Trophoblast cell (in vitro differentiated cells and primary cell): ENCODE measurements around the gene THAP2.

Experiments
- DNase-seq, 2 donors: peaks; one replicate each; pipeline ENCODE4 v3.0.0-alpha.2; 2016
- H2AFZ ChIP-seq: 2 replicates; pipeline ENCODE4 v1.6.1; 2013; ENCODE audit warnings: low read length, moderate library complexity, mild to moderate bottlenecking; ENCODE audit not compliant: insufficient read depth, poor library complexity
- H2AK5ac ChIP-seq: 2 replicates; pipeline ENCODE4 v1.6.1; 2013; ENCODE audit warnings: mild to moderate bottlenecking, low read length
- H2BK120ac ChIP-seq: 2 replicates; pipeline ENCODE4 v1.6.1; 2013; ENCODE audit warnings: low read length, mild to moderate bottlenecking, moderate library complexity; ENCODE audit not compliant: insufficient read depth, poor library complexity
- H2BK12ac ChIP-seq: 2 replicates; pipeline ENCODE4 v1.6.1; 2013; ENCODE audit warnings: mild to moderate bottlenecking, low read length, moderate library complexity
- H2BK5ac ChIP-seq: 2 replicates; pipeline ENCODE4 v1.6.1; 2013; ENCODE audit warnings: low read length, low read depth, moderate library complexity, mild to moderate bottlenecking; ENCODE audit not compliant: poor library complexity
- H3K14ac ChIP-seq: 2 replicates; pipeline ENCODE4 v1.6.1; 2013; ENCODE audit warnings: mild to moderate bottlenecking, low read length
- H3K18ac ChIP-seq: 2 replicates; pipeline ENCODE4 v1.6.1; 2013; ENCODE audit warnings: mild to moderate bottlenecking, low read length
- H3K23ac ChIP-seq: 2 replicates; pipeline ENCODE4 v1.6.1; 2013; ENCODE audit warnings: low read length
- H3K27ac ChIP-seq: 2 replicates; pipeline ENCODE4 v1.5.1; 2013; ENCODE audit warnings: low read depth, mild to moderate bottlenecking, inconsistent platforms, low read length, moderate library complexity
- H3K27me3 ChIP-seq: 2 replicates; pipeline ENCODE4 v1.6.1; 2013; ENCODE audit warnings: inconsistent platforms, mild to moderate bottlenecking, low read length, moderate library complexity; ENCODE audit not compliant: insufficient read depth
- H3K36me3 ChIP-seq, 2 experiments: 1 replicate in 1 of 2; 2 replicates in 1 of 2; pipeline ENCODE4 v1.6.1; 2013; ENCODE audit warnings: low read length in 2 of 2, mild to moderate bottlenecking in 2 of 2, moderate library complexity in 1 of 2; ENCODE audit not compliant: insufficient read depth in 2 of 2, control insufficient read depth in 1 of 2
- H3K4ac ChIP-seq: 2 replicates; pipeline ENCODE4 v1.6.1; 2013; ENCODE audit warnings: low read depth, mild to moderate bottlenecking, low read length, moderate library complexity
- H3K4me1 ChIP-seq, 2 experiments: 1 replicate in 1 of 2; 2 replicates in 1 of 2; pipeline ENCODE4 v1.6.1; 2013; ENCODE audit warnings: low read length in 2 of 2, mild to moderate bottlenecking in 2 of 2, moderate library complexity in 1 of 2; ENCODE audit not compliant: insufficient read depth in 2 of 2, control insufficient read depth in 1 of 2
- H3K4me2 ChIP-seq: 2 replicates; pipeline ENCODE4 v1.6.1; 2013; ENCODE audit warnings: inconsistent platforms, mild to moderate bottlenecking, low read length, moderate library complexity
- H3K4me3 ChIP-seq: 2 replicates; pipeline ENCODE4 v1.5.1; 2013; ENCODE audit warnings: mild to moderate bottlenecking, low read depth, low read length, inconsistent platforms
- H3K79me1 ChIP-seq: one replicate; pipeline ENCODE4 v1.6.1; 2013; ENCODE audit warnings: low read length
- H3K79me2 ChIP-seq: 2 replicates; pipeline ENCODE4 v1.6.1; 2013; ENCODE audit warnings: low read length, mild to moderate bottlenecking; ENCODE audit not compliant: control insufficient read depth, insufficient read depth, poor library complexity
- H3K9ac ChIP-seq: 2 replicates; pipeline ENCODE4 v1.6.1; 2013; ENCODE audit warnings: mild to moderate bottlenecking, low read length
- H3K9me3 ChIP-seq: 2 replicates; pipeline ENCODE4 v1.6.1; 2013; ENCODE audit warnings: low read depth, mild to moderate bottlenecking, control low read depth, inconsistent platforms, low read length; ENCODE audit not compliant: insufficient read depth
- H4K12ac ChIP-seq: 2 replicates; pipeline ENCODE4 v1.6.1; 2013; ENCODE audit warnings: low read depth, mild to moderate bottlenecking, low read length, moderate library complexity
- H4K8ac ChIP-seq: 2 replicates; pipeline ENCODE4 v1.6.1; 2013; ENCODE audit warnings: low read depth, mild to moderate bottlenecking, low read length, moderate library complexity
- H4K91ac ChIP-seq: one replicate; pipeline ENCODE4 v1.6.1; 2013; ENCODE audit warnings: low read depth, mild to moderate bottlenecking, low read length, moderate library complexity
- WGBS: extraction: QIAGEN DNeasy Blood & Tissue Kit; methylation state at CpG from one replicate; pipeline ENCODE4 v1.1.7; 2013; ENCODE audit warnings: missing lambda C conversion rate; ENCODE audit not compliant: insufficient read length, insufficient coverage; ENCODE audit errors: extremely low coverage; 5-methylcytosine and 5-hydroxymethylcytosine counted together

Gene THAP2

DNA sequence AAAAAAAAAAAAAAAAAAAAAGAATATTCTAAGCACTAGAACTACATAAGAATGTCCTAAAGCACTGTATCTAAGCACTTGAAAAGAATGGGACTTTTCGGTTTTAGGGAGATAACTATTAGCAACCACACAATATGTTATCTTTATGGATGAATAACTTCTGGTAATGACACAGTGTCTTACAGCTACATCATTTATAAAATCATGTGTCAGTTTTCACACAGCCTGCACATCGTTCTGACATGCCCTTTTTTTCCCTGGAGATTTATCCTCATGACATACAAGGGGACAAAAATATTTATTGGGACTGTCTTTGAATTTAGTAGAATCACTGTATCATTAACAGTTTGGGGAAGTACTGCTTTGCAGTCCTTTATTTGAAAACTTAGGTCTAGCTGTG is 39.1 kb downstream of the THAP2 start:
- Histone ChIP-seq H3K14ac (no peak overlapping the region), H3K23ac (no peak overlapping the region), H2BK5ac (no peak overlapping the region), H3K18ac (no peak overlapping the region), H3K4me2 (no peak overlapping the region), H3K27me3 (no peaks in the 10 kb centered on the region), H4K8ac (no peak overlapping the region), H3K4ac (no peak overlapping the region), H3K9ac (no peak overlapping the region), H4K91ac (no peak overlapping the region), H2AFZ (no peak overlapping the region), H3K4me1 (no peaks in the 10 kb centered on the region), H2BK120ac (no peak overlapping the region), H4K12ac (no peak overlapping the region), H2AK5ac (no peak overlapping the region), H2BK12ac (no peak overlapping the region), H3K9me3 (no peaks in the 10 kb centered on the region), H3K79me1 (no peaks in the 10 kb centered on the region), H3K36me3 (peaks cover 4% of the 10 kb centered on the region in 2 experiments), H3K27ac (no peak overlapping the region), H3K79me2 (no peaks in the 10 kb centered on the region), H3K4me3 (no peak overlapping the region)
- no peak for DNase-seq
- WGBS = no CpG with 5 or more reads among the region's 2 CpGs

DNA sequence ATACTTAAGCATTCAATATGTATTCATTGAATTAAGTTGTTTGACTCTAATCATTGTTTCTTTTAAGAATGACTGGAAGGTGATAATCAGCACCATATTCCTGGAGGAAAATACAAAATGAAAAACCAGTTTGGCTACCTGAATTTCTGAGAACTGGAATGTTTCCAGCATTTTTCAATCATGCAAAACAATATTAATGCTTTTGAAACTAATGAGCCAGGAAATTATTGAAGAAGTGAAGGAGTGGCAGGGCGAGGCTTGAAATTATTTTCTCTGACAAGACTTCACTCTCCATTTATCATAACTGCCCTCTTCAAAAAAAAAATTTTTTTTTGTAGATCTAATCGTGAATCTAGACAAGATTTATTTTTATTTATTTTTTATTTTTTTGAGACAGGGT is 40.8 kb downstream of the THAP2 start:
- H3K36me3 ChIP-seq = peaks cover 2 to 4% of the 10 kb centered on the region in 2 experiments
- no peak overlapping the region for H3K14ac ChIP-seq
- no peak overlapping the region for H4K91ac ChIP-seq
- no peaks in the 10 kb centered on the region for H3K27me3 ChIP-seq
- no peaks in the 10 kb centered on the region for H3K79me1 ChIP-seq
- H2AFZ ChIP-seq = no peak overlapping the region
- no peaks in the 10 kb centered on the region for H3K79me2 ChIP-seq
- H2AK5ac ChIP-seq = no peak overlapping the region
- H2BK12ac ChIP-seq = no peak overlapping the region
- H3K4me2 ChIP-seq = no peak overlapping the region
- no peak overlapping the region for H2BK120ac ChIP-seq
- H3K9ac ChIP-seq = no peak overlapping the region
- H3K4me3 ChIP-seq = no peak overlapping the region
- peak in 1 of 2 donors; percentile 47 for DNase-seq
- H3K23ac ChIP-seq = no peak overlapping the region
- no peak overlapping the region for H3K27ac ChIP-seq
- no CpG with 5 or more reads among the region's 2 CpGs for WGBS
- H4K12ac ChIP-seq = no peak overlapping the region
- H3K18ac ChIP-seq = no peak overlapping the region
- no peak overlapping the region for H4K8ac ChIP-seq
- H3K4ac ChIP-seq = no peak overlapping the region
- H3K9me3 ChIP-seq = no peaks in the 10 kb centered on the region
- H3K4me1 ChIP-seq = peaks cover 0 to under 1% of the 10 kb centered on the region in 2 experiments
- H2BK5ac ChIP-seq = no peak overlapping the region

GRCh38 chr12:71708658-71709057 is 44.6 kb downstream of the THAP2 start:
- Histone ChIP-seq H3K14ac (no peak overlapping the region), H3K23ac (no peak overlapping the region), H3K4me2 (no peak overlapping the region), H3K36me3 (peaks cover 0 to 1% of the 10 kb centered on the region in 2 experiments), H4K8ac (no peak overlapping the region), H2BK12ac (no peak overlapping the region), H3K4ac (no peak overlapping the region), H4K12ac (no peak overlapping the region), H2AFZ (no peak overlapping the region), H3K18ac (no peak overlapping the region), H2AK5ac (no peak overlapping the region), H2BK120ac (no peak overlapping the region), H3K79me1 (no peaks in the 10 kb centered on the region), H3K27ac (no peak overlapping the region), H3K4me3 (no peak overlapping the region), H3K27me3 (no peaks in the 10 kb centered on the region), H4K91ac (no peak overlapping the region), H3K9ac (no peak overlapping the region), H3K4me1 (peaks cover 0 to 4% of the 10 kb centered on the region in 2 experiments), H2BK5ac (no peak overlapping the region), H3K79me2 (no peaks in the 10 kb centered on the region), H3K9me3 (no peaks in the 10 kb centered on the region)
- no peak for DNase-seq
- no CpG with 5 or more reads among the region's 1 CpG for WGBS

DNA sequence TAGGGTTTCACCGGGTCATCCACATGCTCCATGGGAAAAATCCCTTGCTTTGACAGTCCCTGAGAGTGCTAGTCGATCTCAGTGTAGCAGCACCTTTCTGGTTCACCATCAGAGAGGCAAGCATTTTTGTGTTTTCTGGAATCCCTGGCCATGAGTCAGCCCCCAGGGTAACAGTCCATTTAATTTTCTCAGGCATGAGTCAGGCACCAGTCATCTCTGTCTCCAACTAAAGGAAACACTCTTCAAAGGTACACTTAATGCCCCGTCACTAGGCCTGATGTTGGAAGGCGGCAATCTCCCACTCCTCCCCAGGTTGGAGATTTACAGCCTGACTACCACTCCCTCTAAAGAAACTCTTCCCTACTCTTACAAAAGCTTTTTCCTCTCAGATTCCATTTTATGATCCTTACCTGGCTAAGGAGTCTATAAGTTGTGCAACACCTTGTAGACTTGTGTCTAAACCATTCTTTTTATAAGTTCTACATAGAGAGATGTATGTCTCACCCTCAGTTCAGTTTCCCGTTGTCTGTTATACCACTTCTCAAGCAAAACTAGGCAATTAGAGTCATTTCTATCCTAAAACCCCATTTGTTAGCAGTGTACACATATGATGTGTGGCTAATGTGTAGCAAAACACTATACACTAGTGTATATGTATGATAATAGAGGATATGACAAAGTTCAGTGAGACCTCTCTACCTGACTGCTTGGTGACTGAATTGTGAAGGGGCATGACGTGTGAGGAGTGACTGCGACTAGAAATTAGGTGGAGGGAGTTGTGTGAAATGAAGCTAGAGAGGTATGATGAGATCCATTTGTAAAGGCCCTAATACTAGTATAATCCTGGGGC is 46.4 kb downstream of the THAP2 start:
- H3K4ac ChIP-seq = no peak overlapping the region
- peaks cover 0 to 4% of the 10 kb centered on the region in 2 experiments for H3K4me1 ChIP-seq
- peaks cover 0 to 1% of the 10 kb centered on the region in 2 experiments for H3K36me3 ChIP-seq
- H3K23ac ChIP-seq = no peak overlapping the region
- no peak overlapping the region for H3K14ac ChIP-seq
- no peak overlapping the region for H4K91ac ChIP-seq
- H4K12ac ChIP-seq = no peak overlapping the region
- H3K79me1 ChIP-seq = no peaks in the 10 kb centered on the region
- H4K8ac ChIP-seq = no peak overlapping the region
- H3K9ac ChIP-seq = no peak overlapping the region
- H2AFZ ChIP-seq = no peak overlapping the region
- peak overlapping the region; percentile 67 for H3K27ac ChIP-seq
- H3K4me2 ChIP-seq = peak overlapping the region; percentile 47
- no peak overlapping the region for H2BK5ac ChIP-seq
- no peak overlapping the region for H3K4me3 ChIP-seq
- H3K27me3 ChIP-seq = no peaks in the 10 kb centered on the region
- no peak overlapping the region for H2AK5ac ChIP-seq
- no peaks in the 10 kb centered on the region for H3K9me3 ChIP-seq
- H3K18ac ChIP-seq = no peak overlapping the region
- no peaks in the 10 kb centered on the region for H3K79me2 ChIP-seq
- H2BK12ac ChIP-seq = no peak overlapping the region
- peak; percentile 71 to 80 for DNase-seq
- H2BK120ac ChIP-seq = no peak overlapping the region
- no CpG with 5 or more reads among the region's 7 CpGs for WGBS
